GM18520 (cell line): ENCODE measurements around the gene CACNA1E.

Source experiments
- ATAC-seq: cut with Tn5 transposase; IDR thresholded peaks from one replicate; pipeline ENCODE4 v1.9.1; 2021; ENCODE audit not compliant: unreplicated experiment

The CACNA1E gene

GRCh38 chr1:181626279-181626938 is 143.1 kb downstream of the CACNA1E start:
- ATAC-seq: no peak

- ATAC-seq: no peak
These were observed 147.1 kb downstream of the CACNA1E start for GRCh38 chr1:181630398-181630797.

GRCh38 chr1:181630838-181631237 is 147.5 kb downstream of the CACNA1E start:
- ATAC-seq: no peak

GRCh38 chr1:181632492-181632891 is 149.2 kb downstream of the CACNA1E start:
- ATAC-seq: no peak

- ATAC-seq: no peak
These were observed 149.6 kb downstream of the CACNA1E start for GRCh38 chr1:181632960-181633359.

GRCh38 chr1:181635110-181635509 is 151.8 kb downstream of the CACNA1E start:
- ATAC-seq: no peak

- no peak for ATAC-seq
These were observed 154.7 kb downstream of the CACNA1E start for GRCh38 chr1:181637998-181638397.

- no peak for ATAC-seq
These were observed 157.6 kb downstream of the CACNA1E start for GRCh38 chr1:181640956-181641355.

- ATAC-seq: no peak
These were observed 160.3 kb downstream of the CACNA1E start for GRCh38 chr1:181643631-181644030.

GRCh38 chr1:181645171-181645570 is 161.9 kb downstream of the CACNA1E start:
- ATAC-seq: no peak

GRCh38 chr1:181646710-181647109 is 163.4 kb downstream of the CACNA1E start:
- ATAC-seq: no peak

GRCh38 chr1:181647314-181648035 is 164.2 kb downstream of the CACNA1E start:
- ATAC-seq: no peak

GRCh38 chr1:181651276-181651675 is 168.0 kb downstream of the CACNA1E start:
- ATAC-seq: no peak

- ATAC-seq: no peak
These were observed 172.4 kb downstream of the CACNA1E start for GRCh38 chr1:181655756-181656155.

GRCh38 chr1:181656491-181656890 is 173.2 kb downstream of the CACNA1E start:
- no peak for ATAC-seq

GRCh38 chr1:181658581-181658980 is 175.3 kb downstream of the CACNA1E start:
- ATAC-seq: no peak

GRCh38 chr1:181659321-181659957 is 176.1 kb downstream of the CACNA1E start:
- no peak for ATAC-seq

- ATAC-seq: no peak
These were observed 177.3 kb downstream of the CACNA1E start for GRCh38 chr1:181660621-181661020.

GRCh38 chr1:181661569-181661968 is 178.3 kb downstream of the CACNA1E start:
- ATAC-seq: no peak

- ATAC-seq: no peak
These were observed 179.3 kb downstream of the CACNA1E start for GRCh38 chr1:181662606-181663005.

- ATAC-seq: no peak
These were observed 181.2 kb downstream of the CACNA1E start for GRCh38 chr1:181664543-181664942.

GRCh38 chr1:181669246-181669645 is 185.9 kb downstream of the CACNA1E start:
- no peak for ATAC-seq
